Measurements from ENCODE around the gene SSX2IP.

Gene SSX2IP

GRCh38 chr1:84677415-84678099, 12.7 kb downstream of the SSX2IP start:
- Histone ChIP-seq H3K4me3 (ENCODE audit: low read length) (no peak overlapping the region), H3K9me3 (ENCODE audit: control insufficient read depth, insufficient read depth, low read length) (no peaks in the 10 kb centered on the region), H3K36me3 (ENCODE audit: control insufficient read depth, insufficient read depth, low read length) (no peaks in the 10 kb centered on the region), H3K4me1 (ENCODE audit: control insufficient read depth, insufficient read depth, low read length) (no peaks in the 10 kb centered on the region; the same call in 1 of the 2 replicates), H3K27me3 (ENCODE audit: control insufficient read depth, insufficient read depth, low read length) (no peaks in the 10 kb centered on the region), H3K27ac (ENCODE audit: low read length) (no peak overlapping the region)
- no peak for DNase-seq (ENCODE audit: low read depth, low spot score)
- no CpG with 5 or more reads among the region's 7 CpGs for WGBS (ENCODE audit: insufficient coverage, insufficient read length)

DNA sequence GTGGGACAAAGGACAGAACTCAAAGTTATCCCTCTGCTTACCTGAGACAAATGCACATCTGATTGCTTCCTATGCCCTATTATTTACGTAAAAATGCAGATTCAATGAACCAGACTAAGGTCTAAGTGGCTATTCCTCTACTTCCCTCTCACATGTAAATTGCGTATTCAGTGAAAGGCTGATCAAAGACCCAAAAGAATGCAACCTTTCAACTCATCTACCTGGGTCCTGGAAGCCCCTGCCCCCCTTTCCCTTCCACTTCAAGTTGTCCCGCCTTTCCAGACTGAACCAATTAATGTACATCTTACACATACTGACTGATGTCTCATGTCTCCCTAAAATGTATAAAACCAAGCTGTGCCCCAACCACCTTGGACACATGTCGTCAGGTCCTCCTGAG, 14.6 kb downstream of the SSX2IP start:
- H3K4me3 ChIP-seq (ENCODE audit: low read length), result no peak overlapping the region
- H3K9me3 ChIP-seq (ENCODE audit: control insufficient read depth, insufficient read depth, low read length), result no peaks in the 10 kb centered on the region
- WGBS (ENCODE audit: insufficient coverage, insufficient read length), result no CpG with 5 or more reads among the region's 4 CpGs
- H3K27ac ChIP-seq (ENCODE audit: low read length), result no peak overlapping the region
- H3K36me3 ChIP-seq (ENCODE audit: control insufficient read depth, insufficient read depth, low read length), result no peaks in the 10 kb centered on the region
- no peak for DNase-seq (ENCODE audit: low read depth, low spot score)
- no peaks in the 10 kb centered on the region for H3K27me3 ChIP-seq (ENCODE audit: control insufficient read depth, insufficient read depth, low read length)
- no peaks in the 10 kb centered on the region; the same call in 1 of the 2 replicates for H3K4me1 ChIP-seq (ENCODE audit: control insufficient read depth, insufficient read depth, low read length)

- H3K27me3 ChIP-seq (ENCODE audit: control insufficient read depth, insufficient read depth, low read length), result no peaks in the 10 kb centered on the region
- no CpG with 5 or more reads among the region's 1 CpG for WGBS (ENCODE audit: insufficient coverage, insufficient read length)
- no peak overlapping the region for H3K4me3 ChIP-seq (ENCODE audit: low read length)
- no peaks in the 10 kb centered on the region; the same call in 1 of the 2 replicates for H3K4me1 ChIP-seq (ENCODE audit: control insufficient read depth, insufficient read depth, low read length)
- H3K9me3 ChIP-seq (ENCODE audit: control insufficient read depth, insufficient read depth, low read length), result no peaks in the 10 kb centered on the region
- DNase-seq (ENCODE audit: low read depth, low spot score), result no peak
- H3K27ac ChIP-seq (ENCODE audit: low read length), result no peak overlapping the region
- H3K36me3 ChIP-seq (ENCODE audit: control insufficient read depth, insufficient read depth, low read length), result no peaks in the 10 kb centered on the region
Observed at GRCh38 chr1:84675106-84675505, 15.2 kb downstream of the SSX2IP start.

- H3K36me3 ChIP-seq (ENCODE audit: control insufficient read depth, insufficient read depth, low read length), result no peaks in the 10 kb centered on the region
- no peaks in the 10 kb centered on the region for H3K27me3 ChIP-seq (ENCODE audit: control insufficient read depth, insufficient read depth, low read length)
- no peaks in the 10 kb centered on the region; the same call in 1 of the 2 replicates for H3K4me1 ChIP-seq (ENCODE audit: control insufficient read depth, insufficient read depth, low read length)
- DNase-seq (ENCODE audit: low read depth, low spot score), result no peak
- no peak overlapping the region for H3K27ac ChIP-seq (ENCODE audit: low read length)
- WGBS (ENCODE audit: insufficient coverage, insufficient read length), result no CpG with 5 or more reads among the region's 3 CpGs
- no peaks in the 10 kb centered on the region for H3K9me3 ChIP-seq (ENCODE audit: control insufficient read depth, insufficient read depth, low read length)
- no peak overlapping the region for H3K4me3 ChIP-seq (ENCODE audit: low read length)
Observed at GRCh38 chr1:84674705-84675104, 15.6 kb downstream of the SSX2IP start.

DNA sequence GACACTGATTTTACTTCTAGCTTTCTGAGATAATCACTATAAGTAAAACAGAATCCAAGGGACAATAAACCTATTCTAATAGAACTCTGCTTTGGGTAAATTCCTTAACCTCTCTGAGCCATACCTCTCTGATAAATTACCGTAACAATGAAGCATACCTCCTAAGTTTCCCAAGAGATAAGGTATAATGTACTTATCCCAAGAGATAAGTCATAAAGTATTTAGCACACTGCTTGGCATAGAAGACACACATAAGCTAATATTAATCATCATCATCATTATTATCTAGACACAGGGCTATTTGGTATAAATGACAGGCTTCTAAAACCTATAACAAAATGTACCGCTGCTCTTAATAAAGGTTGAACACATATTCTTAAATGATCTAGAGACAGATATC, 16.2 kb downstream of the SSX2IP start:
- Histone ChIP-seq H3K27me3 (ENCODE audit: control insufficient read depth, insufficient read depth, low read length) (no peaks in the 10 kb centered on the region), H3K4me3 (ENCODE audit: low read length) (no peak overlapping the region), H3K27ac (ENCODE audit: low read length) (no peak overlapping the region), H3K9me3 (ENCODE audit: control insufficient read depth, insufficient read depth, low read length) (no peaks in the 10 kb centered on the region), H3K36me3 (ENCODE audit: control insufficient read depth, insufficient read depth, low read length) (no peaks in the 10 kb centered on the region), H3K4me1 (ENCODE audit: control insufficient read depth, insufficient read depth, low read length) (no peaks in the 10 kb centered on the region; the same call in 1 of the 2 replicates)
- WGBS (ENCODE audit: insufficient coverage, insufficient read length), result no CpG with 5 or more reads among the region's 2 CpGs
- no peak for DNase-seq (ENCODE audit: low read depth, low spot score)

DNA sequence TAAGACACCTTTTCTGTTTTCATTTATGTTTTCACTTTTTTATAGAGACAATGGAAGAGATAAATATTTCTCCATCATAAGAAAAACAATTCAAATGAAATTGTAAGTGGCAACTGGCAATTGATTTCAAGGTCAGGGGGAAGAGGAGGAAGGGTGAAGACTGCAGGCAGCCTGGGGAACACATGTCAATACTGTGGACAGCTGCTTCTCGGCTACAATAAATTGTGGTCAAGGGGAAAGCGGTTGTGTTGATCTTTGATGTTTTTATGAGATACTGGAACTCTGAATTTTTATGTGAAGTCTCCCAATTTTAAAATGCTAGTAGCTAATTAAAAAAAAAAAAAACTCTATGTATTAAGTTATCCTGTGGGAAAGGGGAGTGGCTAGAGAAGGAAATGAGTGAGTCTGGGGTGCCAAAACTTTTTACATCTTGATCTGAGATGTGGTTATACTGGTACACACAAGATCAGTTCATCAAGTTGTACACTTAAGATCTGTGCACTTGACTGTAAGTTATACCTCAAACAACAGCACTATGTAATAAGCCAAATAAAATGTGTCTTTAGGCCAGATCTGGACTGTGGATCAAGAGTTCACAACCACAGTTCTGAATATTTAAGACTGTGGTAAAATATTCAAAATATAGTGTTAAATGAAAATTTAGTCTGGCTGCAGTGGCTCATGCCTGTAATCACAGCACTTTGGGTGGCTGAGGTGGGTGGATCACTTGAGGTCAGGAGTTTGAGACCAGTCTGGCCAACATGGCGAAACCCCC, 18.0 kb downstream of the SSX2IP start:
- WGBS (ENCODE audit: insufficient coverage, insufficient read length), result no CpG with 5 or more reads among the region's 3 CpGs
- no peaks in the 10 kb centered on the region for H3K36me3 ChIP-seq (ENCODE audit: control insufficient read depth, insufficient read depth, low read length)
- no peak for DNase-seq (ENCODE audit: low read depth, low spot score)
- no peak overlapping the region for H3K4me3 ChIP-seq (ENCODE audit: low read length)
- H3K4me1 ChIP-seq (ENCODE audit: control insufficient read depth, insufficient read depth, low read length), result no peaks in the 10 kb centered on the region; the same call in 1 of the 2 replicates
- H3K27ac ChIP-seq (ENCODE audit: low read length), result no peak overlapping the region
- H3K27me3 ChIP-seq (ENCODE audit: control insufficient read depth, insufficient read depth, low read length), result no peaks in the 10 kb centered on the region
- no peaks in the 10 kb centered on the region for H3K9me3 ChIP-seq (ENCODE audit: control insufficient read depth, insufficient read depth, low read length)

GRCh38 chr1:84669831-84670230, 20.4 kb downstream of the SSX2IP start:
- WGBS (ENCODE audit: insufficient coverage, insufficient read length), result no CpG with 5 or more reads among the region's 2 CpGs
- no peak overlapping the region for H3K27ac ChIP-seq (ENCODE audit: low read length)
- no peaks in the 10 kb centered on the region; the same call in 1 of the 2 replicates for H3K4me1 ChIP-seq (ENCODE audit: control insufficient read depth, insufficient read depth, low read length)
- no peak overlapping the region for H3K4me3 ChIP-seq (ENCODE audit: low read length)
- DNase-seq (ENCODE audit: low read depth, low spot score), result no peak
- no peaks in the 10 kb centered on the region for H3K36me3 ChIP-seq (ENCODE audit: control insufficient read depth, insufficient read depth, low read length)
- no peaks in the 10 kb centered on the region for H3K27me3 ChIP-seq (ENCODE audit: control insufficient read depth, insufficient read depth, low read length)
- no peaks in the 10 kb centered on the region for H3K9me3 ChIP-seq (ENCODE audit: control insufficient read depth, insufficient read depth, low read length)

DNA sequence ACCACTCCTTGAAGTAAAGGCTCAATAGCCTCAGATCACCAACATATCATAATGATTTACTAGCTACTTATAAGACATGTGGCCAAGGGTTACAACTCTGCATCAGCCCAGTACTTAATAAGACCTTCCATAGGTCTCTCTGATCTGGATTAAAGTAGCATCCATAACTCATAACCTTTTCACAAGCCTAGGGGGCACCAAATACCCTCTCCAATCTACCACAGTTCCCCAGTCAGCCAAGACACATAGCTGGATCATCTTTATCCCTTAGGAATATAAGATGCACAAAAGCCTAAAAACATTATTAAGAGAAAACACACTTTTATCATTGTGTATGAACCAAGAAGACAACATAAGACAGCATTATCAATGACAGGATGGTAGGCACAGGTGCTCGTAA, 22.1 kb downstream of the SSX2IP start:
- no peaks in the 10 kb centered on the region; the same call in 1 of the 2 replicates for H3K4me1 ChIP-seq (ENCODE audit: control insufficient read depth, insufficient read depth, low read length)
- no peak for DNase-seq (ENCODE audit: low read depth, low spot score)
- no peaks in the 10 kb centered on the region for H3K36me3 ChIP-seq (ENCODE audit: control insufficient read depth, insufficient read depth, low read length)
- H3K9me3 ChIP-seq (ENCODE audit: control insufficient read depth, insufficient read depth, low read length), result no peaks in the 10 kb centered on the region
- H3K4me3 ChIP-seq (ENCODE audit: low read length), result no peak overlapping the region
- H3K27ac ChIP-seq (ENCODE audit: low read length), result no peak overlapping the region
- H3K27me3 ChIP-seq (ENCODE audit: control insufficient read depth, insufficient read depth, low read length), result no peaks in the 10 kb centered on the region
- WGBS (ENCODE audit: insufficient coverage, insufficient read length), result no CpG with 5 or more reads among the region's 1 CpG

- Histone ChIP-seq H3K36me3 (ENCODE audit: control insufficient read depth, insufficient read depth, low read length) (no peaks in the 10 kb centered on the region; the same call in 1 of the 2 replicates), H3K9me3 (ENCODE audit: control insufficient read depth, insufficient read depth, low read length) (no peaks in the 10 kb centered on the region), H3K27me3 (ENCODE audit: control insufficient read depth, insufficient read depth, low read length) (no peaks in the 10 kb centered on the region), H3K27ac (ENCODE audit: low read length) (no peak overlapping the region), H3K4me3 (ENCODE audit: low read length) (no peak overlapping the region), H3K4me1 (ENCODE audit: control insufficient read depth, insufficient read depth, low read length) (no peaks in the 10 kb centered on the region)
- no CpG with 5 or more reads among the region's 3 CpGs for WGBS (ENCODE audit: insufficient coverage, insufficient read length)
- DNase-seq (ENCODE audit: low read depth, low spot score), result no peak
Observed at GRCh38 chr1:84665703-84666317, 24.5 kb downstream of the SSX2IP start.

GRCh38 chr1:84653130-84653677, 37.1 kb downstream of the SSX2IP start:
- Histone ChIP-seq H3K4me1 (ENCODE audit: control insufficient read depth, insufficient read depth, low read length) (no peaks in the 10 kb centered on the region), H3K4me3 (ENCODE audit: low read length) (no peak overlapping the region), H3K36me3 (ENCODE audit: control insufficient read depth, insufficient read depth, low read length) (peaks cover 2% of the 10 kb centered on the region; the same call in 1 of the 2 replicates), H3K27me3 (ENCODE audit: control insufficient read depth, insufficient read depth, low read length) (no peaks in the 10 kb centered on the region), H3K27ac (ENCODE audit: low read length) (no peak overlapping the region), H3K9me3 (ENCODE audit: control insufficient read depth, insufficient read depth, low read length) (no peaks in the 10 kb centered on the region)
- no peak for DNase-seq (ENCODE audit: low read depth, low spot score)
- no CpG with 5 or more reads among the region's 2 CpGs for WGBS (ENCODE audit: insufficient coverage, insufficient read length)

Measured in iPS DF 6.9 (cell line).